K562 (cell line): Measurements from ENCODE around the gene IGLON5. TPM values are rescaled to one million over a fixed set of nuclear protein-coding genes. Genes with fewer than 3 reads are reported as not detected.

ENCODE experiments used
- ATAC-seq: fragments of 200-7000 bp; cut with Tn5 transposase; 3 replicates; pipeline ENCODE4 v1.9.1; 2020; ENCODE audit warnings: moderate library complexity
- BruUV-seq: library from RNA; stranded (reverse); fragments of 400-500 nt; replicated peaks from 2 replicates; lab custom pipeline; 2021; lab: Mats Ljungman, UMichigan
- CTCF ChIA-PET: fragments of 300-600 bp; formaldehyde crosslinking; extraction: SDS; loops from one replicate; lab custom pipeline; 2021; ENCODE audit warnings: low intra/inter-chr PET ratio; lab: Yijun Ruan, JAX
- POLR2A ChIA-PET: fragments of 300-600, 350-650 bp; sonication (Branson Sonifier 250); formaldehyde crosslinking; extraction: SDS; loops from one replicate; lab custom pipeline; 2021; ENCODE audit warnings: antibody characterized with exemption, inconsistent platforms; lab: Yijun Ruan, JAX
- DNase-seq, 4 experiments: peaks; one replicate each; pipeline versions ENCODE4 v3.0.0 to v3.0.0-alpha.2; 2011 to 2018; ENCODE audit warnings: low spot score in 3 of 4, mixed read lengths in 3 of 4; ENCODE audit errors: extremely low read depth in 1 of 4
- FAIRE-seq: peaks from 2 replicates; lab custom pipeline; 2011; peaks lifted over from hg19 to GRCh38; lab: Jason Lieb, UNC
- H2AFZ ChIP-seq: 2 replicates; pipeline ENCODE4 v1.6.0; 2011; ENCODE audit warnings: low read depth, low read length, control low read depth, inconsistent platforms
- H3K27ac ChIP-seq: fragments of 200-600 bp; 3 replicates; pipeline ENCODE4 v1.8.0; 2011; ENCODE audit warnings: low read depth, mild to moderate bottlenecking, control low read depth, inconsistent platforms, low read length, moderate library complexity, mixed read lengths; ENCODE audit errors: extremely low read depth
- H3K27me3 ChIP-seq, 2 experiments: fragments of 300-600 bp in 1 of 2; 2 replicates in 1 of 2; 3 replicates in 1 of 2; pipeline versions ENCODE4 v1.6.0 to v1.8.0; 2011; ENCODE audit warnings: inconsistent platforms in 2 of 2, low read length in 2 of 2, mild to moderate bottlenecking in 1 of 2, mixed read lengths in 1 of 2, moderate library complexity in 1 of 2; ENCODE audit not compliant: control insufficient read depth in 2 of 2, insufficient read depth in 2 of 2
- H3K36me3 ChIP-seq: fragments of 300-600 bp; 3 replicates; pipeline ENCODE4 v1.8.0; 2011; ENCODE audit warnings: mild to moderate bottlenecking, low read length, inconsistent platforms; ENCODE audit not compliant: control insufficient read depth, insufficient read depth
- H3K4me1 ChIP-seq, 2 experiments: fragments of 200-600 bp in 1 of 2; replicated peaks in 1 of 2; 2 replicates in 1 of 2; 3 replicates in 1 of 2; pipeline versions ENCODE4 v1.5.1 to v1.8.0; 2011; ENCODE audit warnings: inconsistent platforms in 2 of 2, low read length in 2 of 2, mild to moderate bottlenecking in 1 of 2, mixed read lengths in 1 of 2, moderate library complexity in 1 of 2; ENCODE audit not compliant: control insufficient read depth in 2 of 2, insufficient read depth in 2 of 2
- H3K4me2 ChIP-seq: 2 replicates; pipeline ENCODE4 v1.6.1; 2011; ENCODE audit warnings: low read length, control low read depth, inconsistent platforms, mixed read lengths; ENCODE audit not compliant: insufficient read depth
- H3K4me3 ChIP-seq: fragments of 200-600 bp; sonication (generic), shearing (Covaris generic); 2 replicates; pipeline ENCODE4 v1.5.1; 2016; ENCODE audit warnings: control low read depth, inconsistent platforms
- H3K79me2 ChIP-seq: fragments of 200-600 bp; 3 replicates; pipeline ENCODE4 v1.8.0; 2011; ENCODE audit warnings: low read length, inconsistent platforms; ENCODE audit not compliant: control insufficient read depth, insufficient read depth
- H3K9ac ChIP-seq, 2 experiments: 2 replicates each; pipeline versions ENCODE4 v1.6.0 to v1.6.1; 2011; ENCODE audit warnings: low read depth in 2 of 2, low read length in 2 of 2, control low read depth in 1 of 2, inconsistent platforms in 1 of 2, mild to moderate bottlenecking in 1 of 2, mixed read lengths in 1 of 2; ENCODE audit not compliant: insufficient read depth in 1 of 2
- H3K9me1 ChIP-seq: one replicate; pipeline ENCODE4 v1.6.0; 2011; ENCODE audit warnings: inconsistent platforms, mild to moderate bottlenecking, low read length, moderate library complexity; ENCODE audit not compliant: control insufficient read depth, insufficient read depth
- H3K9me3 ChIP-seq: replicated peaks from 2 replicates; pipeline ENCODE4 v1.5.1; 2011; ENCODE audit warnings: low read depth, low read length, inconsistent platforms; ENCODE audit not compliant: control insufficient read depth, insufficient read depth
- H4K20me1 ChIP-seq: replicated peaks from 2 replicates; pipeline ENCODE4 v1.6.1; 2011; ENCODE audit warnings: low read length, inconsistent platforms, mixed read lengths; ENCODE audit not compliant: control insufficient read depth, insufficient read depth
- DACH1 ChIP-seq: fragments of 450-650 bp; IDR thresholded peaks from 2 replicates; pipeline ENCODE4 v1.6.1; 2018; ENCODE audit not compliant: partially characterized antibody
- FUS ChIP-seq: fragments of 200-400 bp; formaldehyde crosslinking; optimal IDR thresholded peaks from 2 replicates; pipeline ENCODE3; 2017; ENCODE audit warnings: low read depth, low read length
- PRPF4 ChIP-seq: fragments of 200-400 bp; formaldehyde crosslinking; IDR thresholded peaks from one replicate; pipeline ENCODE4 v1.6.1; 2017; ENCODE audit warnings: low read length, low read depth, mild to moderate bottlenecking; ENCODE audit not compliant: insufficient read depth, poor library complexity, severe bottlenecking
- SP2 ChIP-seq: IDR thresholded peaks from 2 replicates; pipeline ENCODE4 v1.6.1; 2011; ENCODE audit warnings: mild to moderate bottlenecking, low read depth, low read length, moderate library complexity; ENCODE audit not compliant: poor library complexity, severe bottlenecking; ENCODE audit errors: extremely low read depth
- WGBS: fragments of 100-300 bp; shearing (Covaris generic); methylation state at CpG from one replicate; pipeline ENCODE4 v1.1.6; 2016; ENCODE audit warnings: low coverage, mixed read lengths; ENCODE audit not compliant: insufficient coverage; ENCODE audit errors: missing lambda C conversion rate; 5-methylcytosine and 5-hydroxymethylcytosine counted together
- in situ Hi-C: fragments of 300-500 bp; cut with MboI; formaldehyde crosslinking; loops from 4 replicates; pipeline ENCODE4 v1.15.0; 2018; ENCODE audit warnings: inconsistent platforms, mixed read lengths
- intact Hi-C: fragments of 100-400 bp; cut with micrococcal nuclease; formaldehyde crosslinking; loops from 2 replicates; pipeline ENCODE4 v1.14.2; 2022
- polyA plus RNA-seq, 8 experiments: library from polyadenylated mRNA; depleted of rRNA in 4 of 8; stranded (reverse) in 5 of 8; unstranded in 3 of 8; fragments of >200 nt; fragmentation: Nextera tagmentation in 2 of 8; fragmentation: Illumina TruSeq in 1 of 8; extraction: Ambion mirVana in 2 of 8; extraction: Trizol in 1 of 8; gene quantifications; 2 replicates each; pipeline versions ENCODE4 v1.2.1 to v1.2.3, GENCODE V29; 2011 to 2014; ENCODE audit warnings: inconsistent platforms in 1 of 8, missing spikeins in 1 of 8
- total RNA-seq, 7 experiments: library from RNA; depleted of rRNA in 6 of 7; stranded (reverse); fragments of >200 nt in 6 of 7; fragmentation: Illumina TruSeq in 2 of 7; extraction: Trizol in 2 of 7; gene quantifications; 2 replicates each; pipeline versions ENCODE4 v1.2.1 to v1.2.3, GENCODE V29; 2011 to 2021; ENCODE audit warnings: low replicate concordance in 1 of 7
- TF ChIP-seq, protein P1 (sequence below), 2 experiments: fragments of 450-650 bp; formaldehyde crosslinking in 1 of 2; IDR thresholded peaks; 2 replicates each; pipeline versions ENCODE4 v1.4.0 to v1.6.1; 2014 to 2020; ENCODE audit warnings: mild to moderate bottlenecking in 2 of 2, borderline replicate concordance in 1 of 2, low read depth in 1 of 2
- TF ChIP-seq, protein P2 (sequence below): fragments of 450-650 bp; IDR thresholded peaks from 2 replicates; pipeline ENCODE4 v1.6.1; 2016
- TF ChIP-seq, protein P3 (sequence below), 3 experiments: IDR thresholded peaks in 2 of 3; conservative IDR thresholded peaks in 1 of 3; 2 replicates each; pipeline ENCODE4 v1.5.1; 2011 to 2012; ENCODE audit warnings: low read length in 3 of 3, mild to moderate bottlenecking in 3 of 3, control low read depth in 2 of 3, improper control_type of control experiment in 1 of 3, inconsistent platforms in 1 of 3, low read depth in 1 of 3, mixed read lengths in 1 of 3, moderate library complexity in 1 of 3; ENCODE audit not compliant: insufficient read depth in 2 of 3

The IGLON5 gene
- total and polyA plus RNA-seq, 9 of the 15 experiments (the other 6 are each of a cell fraction or from before 2014, with no cell fraction given) = 0.03 to 0.22 (median 0.14) TPM; not detected in 2

DNA sequence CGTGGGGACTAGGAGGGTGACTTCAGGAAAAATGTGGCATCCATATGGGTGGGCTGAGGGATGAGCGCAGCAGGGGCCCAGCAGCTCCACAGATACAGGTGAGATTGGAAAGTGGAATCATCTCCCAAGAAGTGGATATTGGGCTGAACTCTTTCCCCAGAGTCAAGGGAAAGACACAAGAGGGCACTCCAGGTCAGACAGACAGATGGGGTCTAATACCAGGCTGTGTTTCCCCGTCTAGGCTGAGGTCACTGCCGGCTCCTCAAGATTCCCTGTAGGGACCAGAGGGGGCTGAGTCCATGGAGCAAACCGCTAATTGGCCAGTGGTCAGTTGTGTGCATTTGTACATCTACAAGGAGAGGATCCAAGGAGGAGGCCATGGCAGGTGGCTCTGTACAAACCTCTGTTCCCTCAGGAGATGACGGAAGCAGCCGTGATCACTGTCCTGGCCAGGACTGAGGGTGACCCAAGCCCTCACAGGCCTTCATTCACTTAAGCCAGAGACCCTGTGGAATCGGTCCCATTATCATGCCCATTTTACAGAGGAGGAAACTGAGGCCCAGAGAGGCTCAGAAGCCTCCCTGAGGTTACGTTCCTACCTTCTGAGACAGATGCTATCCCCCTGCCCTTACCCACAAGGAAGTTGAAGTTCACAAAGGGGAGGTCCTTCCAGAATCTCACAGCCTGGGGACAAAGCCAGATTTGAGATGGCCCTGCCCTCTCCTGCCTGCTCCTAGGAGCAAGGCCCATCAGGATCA lies 14.9 kb upstream of the IGLON5 start:
- ATAC-seq = peak; percentile 79
- Histone ChIP-seq H3K79me2 (no peaks in the 10 kb centered on the region), H3K4me1 (peaks cover 0 to 7% of the 10 kb centered on the region in 2 experiments; a peak in 2 of 5 replicates), H2AFZ (no peak overlapping the region), H3K27ac (no peak overlapping the region), H3K27me3 (peaks cover 27 to 80% of the 10 kb centered on the region in 2 experiments; a peak in 4 of 5 replicates), H3K36me3 (no peaks in the 10 kb centered on the region), H3K4me2 (no peak overlapping the region; the same call in 1 of the 2 replicates), H3K9me1 (no peaks in the 10 kb centered on the region), H3K9ac (no peak overlapping the region; a peak in 1 of 4 replicates), H4K20me1 (no peaks in the 10 kb centered on the region), H3K9me3 (no peaks in the 10 kb centered on the region), H3K4me3 (no peak overlapping the region)
- peak; percentile 77 for FAIRE-seq
- in situ Hi-C loops = no loop called here
- intact Hi-C loops = loop anchor here (1.0 to 2.0 kb wide), 2 partner anchors 42 to 362 kb away; no protein-coding TSS in a partner anchor
- BruUV-seq = no TSS peak
- CTCF ChIA-PET = no interaction called here
- WGBS = 9% methylated on average over 9 of the region's 9 CpGs
- peak; percentile 25 to 51 (median 34) for DNase-seq
- POLR2A ChIA-PET = no interaction called here
- TF ChIP-seq, protein P1, sequence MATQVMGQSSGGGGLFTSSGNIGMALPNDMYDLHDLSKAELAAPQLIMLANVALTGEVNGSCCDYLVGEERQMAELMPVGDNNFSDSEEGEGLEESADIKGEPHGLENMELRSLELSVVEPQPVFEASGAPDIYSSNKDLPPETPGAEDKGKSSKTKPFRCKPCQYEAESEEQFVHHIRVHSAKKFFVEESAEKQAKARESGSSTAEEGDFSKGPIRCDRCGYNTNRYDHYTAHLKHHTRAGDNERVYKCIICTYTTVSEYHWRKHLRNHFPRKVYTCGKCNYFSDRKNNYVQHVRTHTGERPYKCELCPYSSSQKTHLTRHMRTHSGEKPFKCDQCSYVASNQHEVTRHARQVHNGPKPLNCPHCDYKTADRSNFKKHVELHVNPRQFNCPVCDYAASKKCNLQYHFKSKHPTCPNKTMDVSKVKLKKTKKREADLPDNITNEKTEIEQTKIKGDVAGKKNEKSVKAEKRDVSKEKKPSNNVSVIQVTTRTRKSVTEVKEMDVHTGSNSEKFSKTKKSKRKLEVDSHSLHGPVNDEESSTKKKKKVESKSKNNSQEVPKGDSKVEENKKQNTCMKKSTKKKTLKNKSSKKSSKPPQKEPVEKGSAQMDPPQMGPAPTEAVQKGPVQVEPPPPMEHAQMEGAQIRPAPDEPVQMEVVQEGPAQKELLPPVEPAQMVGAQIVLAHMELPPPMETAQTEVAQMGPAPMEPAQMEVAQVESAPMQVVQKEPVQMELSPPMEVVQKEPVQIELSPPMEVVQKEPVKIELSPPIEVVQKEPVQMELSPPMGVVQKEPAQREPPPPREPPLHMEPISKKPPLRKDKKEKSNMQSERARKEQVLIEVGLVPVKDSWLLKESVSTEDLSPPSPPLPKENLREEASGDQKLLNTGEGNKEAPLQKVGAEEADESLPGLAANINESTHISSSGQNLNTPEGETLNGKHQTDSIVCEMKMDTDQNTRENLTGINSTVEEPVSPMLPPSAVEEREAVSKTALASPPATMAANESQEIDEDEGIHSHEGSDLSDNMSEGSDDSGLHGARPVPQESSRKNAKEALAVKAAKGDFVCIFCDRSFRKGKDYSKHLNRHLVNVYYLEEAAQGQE (IDR thresholded peaks at IDR 0.05; ENCODE audit: borderline replicate concordance) = peak; percentile 57
- TF ChIP-seq, protein P1 (CRISPR knock-in tag; IDR thresholded peaks at IDR 0.05; ENCODE audit: low read depth) = no peak
- TF ChIP-seq SP2 (no peak), DACH1 (no peak), FUS (no peak), PRPF4 (no peak)
- TF ChIP-seq, protein P2, sequence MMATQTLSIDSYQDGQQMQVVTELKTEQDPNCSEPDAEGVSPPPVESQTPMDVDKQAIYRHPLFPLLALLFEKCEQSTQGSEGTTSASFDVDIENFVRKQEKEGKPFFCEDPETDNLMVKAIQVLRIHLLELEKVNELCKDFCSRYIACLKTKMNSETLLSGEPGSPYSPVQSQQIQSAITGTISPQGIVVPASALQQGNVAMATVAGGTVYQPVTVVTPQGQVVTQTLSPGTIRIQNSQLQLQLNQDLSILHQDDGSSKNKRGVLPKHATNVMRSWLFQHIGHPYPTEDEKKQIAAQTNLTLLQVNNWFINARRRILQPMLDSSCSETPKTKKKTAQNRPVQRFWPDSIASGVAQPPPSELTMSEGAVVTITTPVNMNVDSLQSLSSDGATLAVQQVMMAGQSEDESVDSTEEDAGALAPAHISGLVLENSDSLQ = no peak
- TF ChIP-seq, protein P3, sequence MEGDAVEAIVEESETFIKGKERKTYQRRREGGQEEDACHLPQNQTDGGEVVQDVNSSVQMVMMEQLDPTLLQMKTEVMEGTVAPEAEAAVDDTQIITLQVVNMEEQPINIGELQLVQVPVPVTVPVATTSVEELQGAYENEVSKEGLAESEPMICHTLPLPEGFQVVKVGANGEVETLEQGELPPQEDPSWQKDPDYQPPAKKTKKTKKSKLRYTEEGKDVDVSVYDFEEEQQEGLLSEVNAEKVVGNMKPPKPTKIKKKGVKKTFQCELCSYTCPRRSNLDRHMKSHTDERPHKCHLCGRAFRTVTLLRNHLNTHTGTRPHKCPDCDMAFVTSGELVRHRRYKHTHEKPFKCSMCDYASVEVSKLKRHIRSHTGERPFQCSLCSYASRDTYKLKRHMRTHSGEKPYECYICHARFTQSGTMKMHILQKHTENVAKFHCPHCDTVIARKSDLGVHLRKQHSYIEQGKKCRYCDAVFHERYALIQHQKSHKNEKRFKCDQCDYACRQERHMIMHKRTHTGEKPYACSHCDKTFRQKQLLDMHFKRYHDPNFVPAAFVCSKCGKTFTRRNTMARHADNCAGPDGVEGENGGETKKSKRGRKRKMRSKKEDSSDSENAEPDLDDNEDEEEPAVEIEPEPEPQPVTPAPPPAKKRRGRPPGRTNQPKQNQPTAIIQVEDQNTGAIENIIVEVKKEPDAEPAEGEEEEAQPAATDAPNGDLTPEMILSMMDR (IDR thresholded peaks at IDR 0.05 in 2 of 3, conservative IDR thresholded peaks at IDR 0.05 in 1 of 3; ENCODE audit: insufficient read depth in 2 of 3, low read depth in 1 of 3, low read length in 3 of 3) = peak; percentile 44 to 69 (median 50); a peak in 5 of 6 replicates
